Astrocyte (in vitro differentiated cells and primary cell): ENCODE measurements around the gene FEM1C.

ENCODE experiments used
- EZH2 ChIP-seq: IDR thresholded peaks from 2 replicates; pipeline ENCODE4 v1.6.1; 2012; ENCODE audit warnings: mild to moderate bottlenecking, low read length, inconsistent platforms; ENCODE audit not compliant: insufficient read depth
- TF ChIP-seq, protein P1 (sequence below): IDR thresholded peaks from 2 replicates; pipeline ENCODE4 v1.5.1; 2011; ENCODE audit warnings: low read depth, mild to moderate bottlenecking, inconsistent platforms, low read length, moderate library complexity; ENCODE audit not compliant: insufficient read depth

DNA sequence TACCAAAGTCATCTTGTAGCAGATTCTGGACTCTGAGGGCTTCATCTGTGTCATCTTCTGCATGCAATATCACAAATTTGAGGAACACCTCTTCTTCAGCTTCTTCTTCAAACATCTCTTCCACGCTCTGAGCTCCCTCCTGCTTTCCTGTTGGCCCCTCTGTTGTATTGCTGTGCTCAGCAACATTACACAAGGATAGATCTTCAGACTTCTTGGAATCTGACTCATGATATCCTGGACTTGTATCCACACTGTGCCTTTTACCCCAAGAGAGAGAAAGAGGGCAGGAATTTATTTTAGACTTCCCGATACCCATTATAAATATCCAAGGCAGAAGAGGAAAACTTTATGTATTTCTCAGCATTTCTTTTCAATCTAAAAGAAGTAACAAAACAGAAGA, 36.4 kb upstream of the FEM1C start:
- TF ChIP-seq EZH2, result no peak
- TF ChIP-seq, protein P1, sequence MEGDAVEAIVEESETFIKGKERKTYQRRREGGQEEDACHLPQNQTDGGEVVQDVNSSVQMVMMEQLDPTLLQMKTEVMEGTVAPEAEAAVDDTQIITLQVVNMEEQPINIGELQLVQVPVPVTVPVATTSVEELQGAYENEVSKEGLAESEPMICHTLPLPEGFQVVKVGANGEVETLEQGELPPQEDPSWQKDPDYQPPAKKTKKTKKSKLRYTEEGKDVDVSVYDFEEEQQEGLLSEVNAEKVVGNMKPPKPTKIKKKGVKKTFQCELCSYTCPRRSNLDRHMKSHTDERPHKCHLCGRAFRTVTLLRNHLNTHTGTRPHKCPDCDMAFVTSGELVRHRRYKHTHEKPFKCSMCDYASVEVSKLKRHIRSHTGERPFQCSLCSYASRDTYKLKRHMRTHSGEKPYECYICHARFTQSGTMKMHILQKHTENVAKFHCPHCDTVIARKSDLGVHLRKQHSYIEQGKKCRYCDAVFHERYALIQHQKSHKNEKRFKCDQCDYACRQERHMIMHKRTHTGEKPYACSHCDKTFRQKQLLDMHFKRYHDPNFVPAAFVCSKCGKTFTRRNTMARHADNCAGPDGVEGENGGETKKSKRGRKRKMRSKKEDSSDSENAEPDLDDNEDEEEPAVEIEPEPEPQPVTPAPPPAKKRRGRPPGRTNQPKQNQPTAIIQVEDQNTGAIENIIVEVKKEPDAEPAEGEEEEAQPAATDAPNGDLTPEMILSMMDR, result no peak
